ENCODE measurements around the gene KCNAB1. TPM values are rescaled to one million over a fixed set of nuclear protein-coding genes. Genes with fewer than 3 reads are reported as not detected.

Gene KCNAB1
- total and polyA plus RNA-seq, 2 donors (not counting 1 experiment from before 2014, with no cell fraction given), result 0.03 to 0.33 TPM

GRCh38 chr3:156535162-156535627 is 414.8 kb downstream of the KCNAB1 start:
- Histone ChIP-seq H3K79me2 (ENCODE audit: control insufficient read depth, insufficient read depth, low read length) (no peaks in the 10 kb centered on the region), H3K4me3 (replicated peaks in 1 of 4; ENCODE audit: control extremely low read depth in 1 of 4, insufficient read depth in 1 of 4, low read depth in 3 of 4, low read length in 4 of 4) (no peak overlapping the region), H3K9ac (ENCODE audit: insufficient read depth, low read length) (no peak overlapping the region), H3K27me3 (ENCODE audit: control insufficient read depth, insufficient read depth, low read length) (no peaks in the 10 kb centered on the region), H3K27ac (ENCODE audit: insufficient read depth, low read length) (peak overlapping the region; percentile 58), H3K36me3 (ENCODE audit: control insufficient read depth, insufficient read depth, low read length) (no peaks in the 10 kb centered on the region), H2AFZ (ENCODE audit: low read length) (no peak overlapping the region), H4K20me1 (ENCODE audit: control insufficient read depth, extremely low read depth, insufficient read depth, low read length) (no peaks in the 10 kb centered on the region), H3K9me3 (ENCODE audit: control insufficient read depth, insufficient read depth, low read depth, low read length) (no peaks in the 10 kb centered on the region), H3K4me2 (ENCODE audit: extremely low read depth, insufficient read depth, low read length) (no peak overlapping the region), H3K4me1 (ENCODE audit: control insufficient read depth, extremely low read depth, insufficient read depth, low read length) (peaks cover 8% of the 10 kb centered on the region)
- DNase-seq (ENCODE audit: low read depth in 2 of 2), result peak; percentile 100
- TF ChIP-seq EZH2 (IDR thresholded peaks at IDR 0.05; ENCODE audit: low read length, missing control alignments), result no peak
- TF ChIP-seq CTCF (conservative IDR thresholded peaks at IDR 0.05 in 1 of 2, IDR thresholded peaks at IDR 0.05 in 1 of 2; ENCODE audit: low read depth in 1 of 2, low read length in 2 of 2), result peak; percentile 34 to 39

GRCh38 chr3:156535798-156536197 is 415.4 kb downstream of the KCNAB1 start:
- Histone ChIP-seq H3K27ac (ENCODE audit: insufficient read depth, low read length) (peak overlapping the region; percentile 58), H2AFZ (ENCODE audit: low read length) (no peak overlapping the region), H3K79me2 (ENCODE audit: control insufficient read depth, insufficient read depth, low read length) (no peaks in the 10 kb centered on the region), H3K4me2 (ENCODE audit: extremely low read depth, insufficient read depth, low read length) (no peak overlapping the region), H3K4me3 (replicated peaks in 1 of 4; ENCODE audit: control extremely low read depth in 1 of 4, insufficient read depth in 1 of 4, low read depth in 3 of 4, low read length in 4 of 4) (no peak overlapping the region), H3K9ac (ENCODE audit: insufficient read depth, low read length) (no peak overlapping the region), H3K27me3 (ENCODE audit: control insufficient read depth, insufficient read depth, low read length) (no peaks in the 10 kb centered on the region), H3K36me3 (ENCODE audit: control insufficient read depth, insufficient read depth, low read length) (no peaks in the 10 kb centered on the region), H3K4me1 (ENCODE audit: control insufficient read depth, extremely low read depth, insufficient read depth, low read length) (peaks cover 8% of the 10 kb centered on the region), H4K20me1 (ENCODE audit: control insufficient read depth, extremely low read depth, insufficient read depth, low read length) (no peaks in the 10 kb centered on the region), H3K9me3 (ENCODE audit: control insufficient read depth, insufficient read depth, low read depth, low read length) (no peaks in the 10 kb centered on the region)
- DNase-seq (ENCODE audit: low read depth in 2 of 2), result no peak
- no peak for TF ChIP-seq EZH2 (IDR thresholded peaks at IDR 0.05; ENCODE audit: low read length, missing control alignments)
- no peak for TF ChIP-seq CTCF (conservative IDR thresholded peaks at IDR 0.05 in 1 of 2, IDR thresholded peaks at IDR 0.05 in 1 of 2; ENCODE audit: low read depth in 1 of 2, low read length in 2 of 2)

- DNase-seq (ENCODE audit: low read depth in 2 of 2), result peak; percentile 47 to 82
Observed at GRCh38 chr3:156536524-156537316, 416.3 kb downstream of the KCNAB1 start.

More at GRCh38 chr3:156536524-156537316, 416.3 kb downstream of the KCNAB1 start:
- Histone ChIP-seq H3K4me1 (ENCODE audit: control insufficient read depth, extremely low read depth, insufficient read depth, low read length) (peaks cover 8% of the 10 kb centered on the region), H3K27me3 (ENCODE audit: control insufficient read depth, insufficient read depth, low read length) (no peaks in the 10 kb centered on the region), H3K9me3 (ENCODE audit: control insufficient read depth, insufficient read depth, low read depth, low read length) (no peaks in the 10 kb centered on the region), H4K20me1 (ENCODE audit: control insufficient read depth, extremely low read depth, insufficient read depth, low read length) (no peaks in the 10 kb centered on the region), H3K36me3 (ENCODE audit: control insufficient read depth, insufficient read depth, low read length) (no peaks in the 10 kb centered on the region), H2AFZ (ENCODE audit: low read length) (no peak overlapping the region), H3K27ac (ENCODE audit: insufficient read depth, low read length) (peak overlapping the region; percentile 58), H3K4me2 (ENCODE audit: extremely low read depth, insufficient read depth, low read length) (no peak overlapping the region), H3K79me2 (ENCODE audit: control insufficient read depth, insufficient read depth, low read length) (no peaks in the 10 kb centered on the region), H3K9ac (ENCODE audit: insufficient read depth, low read length) (no peak overlapping the region), H3K4me3 (replicated peaks in 1 of 4; ENCODE audit: control extremely low read depth in 1 of 4, insufficient read depth in 1 of 4, low read depth in 3 of 4, low read length in 4 of 4) (no peak overlapping the region)
- TF ChIP-seq EZH2 (IDR thresholded peaks at IDR 0.05; ENCODE audit: low read length, missing control alignments) (no peak), CTCF (conservative IDR thresholded peaks at IDR 0.05 in 1 of 2, IDR thresholded peaks at IDR 0.05 in 1 of 2; ENCODE audit: low read depth in 1 of 2, low read length in 2 of 2) (no peak)

Measured in fibroblast of lung (primary cell).